Chondrocyte (in vitro differentiated cells): ENCODE measurements around the gene TRIM67. TPM values are rescaled to one million over a fixed set of nuclear protein-coding genes. Genes with fewer than 3 reads are reported as not detected.
A peak's percentile ranks its signal among the peaks of the same experiment; 100 is the strongest.

Experiments used
- DNase-seq: peaks from one replicate; pipeline ENCODE4 v3.0.0; 2021; ENCODE audit warnings: mixed read lengths, low spot score
- H3K27ac Mint-ChIP-seq: one replicate; pipeline ENCODE4 v1.8.0; 2021; ENCODE audit warnings: mild to moderate bottlenecking, moderate library complexity, mixed read lengths; ENCODE audit not compliant: unreplicated experiment
- H3K27me3 Mint-ChIP-seq: 2 replicates; pipeline ENCODE4 v1.8.0; 2021; ENCODE audit warnings: low read depth, mixed read lengths
- H3K36me3 Mint-ChIP-seq: 2 replicates; pipeline ENCODE4 v1.8.0; 2021; ENCODE audit warnings: low read depth, mixed read lengths
- H3K4me1 Mint-ChIP-seq: 2 replicates; pipeline ENCODE4 v1.8.0; 2021; ENCODE audit warnings: low read depth, mild to moderate bottlenecking, mixed read lengths
- H3K4me3 Mint-ChIP-seq: one replicate; pipeline ENCODE4 v1.8.0; 2021; ENCODE audit warnings: mild to moderate bottlenecking, moderate library complexity, mixed read lengths; ENCODE audit not compliant: unreplicated experiment
- H3K9me3 Mint-ChIP-seq: 2 replicates; pipeline ENCODE4 v1.8.0; 2021; ENCODE audit warnings: low read depth, mixed read lengths
- total RNA-seq: library from RNA; stranded (reverse); gene quantifications from 3 replicates; pipeline ENCODE4 v1.2.1, GENCODE V29; 2021
- TF ChIP-seq, protein P1 (sequence below): fragments of 200-600 bp; sonication (generic); IDR thresholded peaks from 2 replicates; pipeline ENCODE4 v1.5.0; 2021; ENCODE audit warnings: antibody characterized with exemption, mild to moderate bottlenecking, moderate library complexity

TRIM67 gene
- total RNA-seq, 1 donor from 2014 or later: 1.2 TPM

DNA sequence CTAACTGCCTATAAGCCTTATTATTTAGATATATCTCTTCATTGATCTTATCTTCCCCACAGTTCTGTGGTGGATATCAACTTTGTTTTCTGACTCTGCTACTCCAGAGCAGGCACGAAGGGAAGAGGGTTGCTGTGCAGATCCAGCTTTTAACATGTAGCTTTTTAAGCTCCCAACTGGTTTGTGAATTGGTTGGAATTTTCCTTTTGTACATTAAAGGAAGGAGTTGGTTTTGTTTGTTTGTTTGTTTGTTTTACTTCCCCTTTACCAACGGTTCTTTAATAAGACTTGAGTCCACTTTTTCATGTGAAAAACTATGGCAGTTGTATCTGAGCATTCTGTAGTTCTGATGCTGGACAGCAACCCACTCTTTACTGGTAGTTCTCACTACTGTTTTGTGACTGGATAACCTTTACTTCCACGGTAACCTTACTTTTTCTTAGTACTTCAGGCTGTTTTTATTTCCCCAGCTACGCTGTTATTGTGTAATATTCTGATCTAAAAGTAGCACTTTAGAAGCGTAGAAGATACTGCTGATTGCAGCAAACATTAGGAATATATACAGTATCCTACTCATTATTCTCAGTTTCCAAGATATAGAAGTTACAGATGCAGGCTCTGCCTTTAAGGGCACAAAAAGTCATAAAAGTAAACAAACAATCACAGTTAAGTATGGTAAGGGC, 80.8 kb downstream of the TRIM67 start:
- peaks cover 8% of the 10 kb centered on the region for H3K36me3 Mint-ChIP-seq
- no peaks in the 10 kb centered on the region for H3K27me3 Mint-ChIP-seq
- H3K9me3 Mint-ChIP-seq: no peaks in the 10 kb centered on the region
- H3K4me1 Mint-ChIP-seq: peaks cover 40% of the 10 kb centered on the region
- TF ChIP-seq, protein P1, sequence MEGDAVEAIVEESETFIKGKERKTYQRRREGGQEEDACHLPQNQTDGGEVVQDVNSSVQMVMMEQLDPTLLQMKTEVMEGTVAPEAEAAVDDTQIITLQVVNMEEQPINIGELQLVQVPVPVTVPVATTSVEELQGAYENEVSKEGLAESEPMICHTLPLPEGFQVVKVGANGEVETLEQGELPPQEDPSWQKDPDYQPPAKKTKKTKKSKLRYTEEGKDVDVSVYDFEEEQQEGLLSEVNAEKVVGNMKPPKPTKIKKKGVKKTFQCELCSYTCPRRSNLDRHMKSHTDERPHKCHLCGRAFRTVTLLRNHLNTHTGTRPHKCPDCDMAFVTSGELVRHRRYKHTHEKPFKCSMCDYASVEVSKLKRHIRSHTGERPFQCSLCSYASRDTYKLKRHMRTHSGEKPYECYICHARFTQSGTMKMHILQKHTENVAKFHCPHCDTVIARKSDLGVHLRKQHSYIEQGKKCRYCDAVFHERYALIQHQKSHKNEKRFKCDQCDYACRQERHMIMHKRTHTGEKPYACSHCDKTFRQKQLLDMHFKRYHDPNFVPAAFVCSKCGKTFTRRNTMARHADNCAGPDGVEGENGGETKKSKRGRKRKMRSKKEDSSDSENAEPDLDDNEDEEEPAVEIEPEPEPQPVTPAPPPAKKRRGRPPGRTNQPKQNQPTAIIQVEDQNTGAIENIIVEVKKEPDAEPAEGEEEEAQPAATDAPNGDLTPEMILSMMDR: no peak
- H3K27ac Mint-ChIP-seq: peak overlapping the region; percentile 55
- no peak for DNase-seq
- peak overlapping the region; percentile 93 for H3K4me3 Mint-ChIP-seq

DNA sequence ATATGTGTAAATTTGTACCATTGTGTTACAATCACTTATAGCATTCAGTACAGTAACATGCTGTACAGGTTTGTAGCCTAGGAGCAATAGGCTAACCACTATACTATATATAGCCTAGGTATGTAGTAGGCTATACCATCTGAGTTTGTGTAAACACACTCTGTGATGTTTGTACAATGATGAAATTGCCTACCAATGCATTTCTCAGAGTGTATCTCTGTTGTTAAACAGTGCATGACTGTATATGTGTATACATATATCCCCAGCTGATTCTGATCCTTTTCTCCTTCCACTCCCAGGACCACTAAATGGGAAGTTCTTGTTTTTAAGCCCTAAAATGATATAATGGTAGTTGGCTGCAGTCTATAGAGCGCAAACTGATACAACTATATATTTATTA, 86.9 kb downstream of the TRIM67 start:
- DNase-seq: no peak
- TF ChIP-seq, protein P1: no peak
- H3K36me3 Mint-ChIP-seq: peaks cover 15% of the 10 kb centered on the region
- H3K4me1 Mint-ChIP-seq: peaks cover 10% of the 10 kb centered on the region
- no peaks in the 10 kb centered on the region for H3K9me3 Mint-ChIP-seq
- H3K4me3 Mint-ChIP-seq: no peak overlapping the region
- no peak overlapping the region for H3K27ac Mint-ChIP-seq
- H3K27me3 Mint-ChIP-seq: no peaks in the 10 kb centered on the region

DNA sequence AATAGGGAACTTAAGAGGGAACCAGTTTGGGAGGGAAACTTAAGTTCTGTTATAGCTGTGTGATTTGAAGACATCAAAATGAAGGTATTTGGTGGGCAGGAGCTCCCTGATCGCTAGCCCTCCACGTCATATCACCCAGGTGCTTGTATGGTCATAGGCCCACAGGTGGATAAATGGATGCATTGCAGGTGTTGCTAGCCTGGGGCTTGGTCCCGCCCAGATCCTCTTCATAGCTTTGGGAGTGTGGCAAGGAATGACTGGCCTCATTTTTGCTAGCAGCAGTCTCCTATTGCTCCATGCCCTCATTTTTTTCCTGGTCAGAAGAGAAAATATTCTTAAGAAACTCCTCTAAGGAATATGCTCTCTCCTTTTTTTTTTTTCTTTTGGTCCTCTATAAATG, 90.5 kb downstream of the TRIM67 start:
- TF ChIP-seq, protein P1: no peak
- Mint-ChIP-seq H3K27ac (no peak overlapping the region), H3K4me3 (no peak overlapping the region), H3K9me3 (peaks cover 10% of the 10 kb centered on the region), H3K36me3 (peaks cover 39% of the 10 kb centered on the region), H3K27me3 (no peaks in the 10 kb centered on the region), H3K4me1 (peaks cover 4% of the 10 kb centered on the region)
- DNase-seq: no peak

DNA sequence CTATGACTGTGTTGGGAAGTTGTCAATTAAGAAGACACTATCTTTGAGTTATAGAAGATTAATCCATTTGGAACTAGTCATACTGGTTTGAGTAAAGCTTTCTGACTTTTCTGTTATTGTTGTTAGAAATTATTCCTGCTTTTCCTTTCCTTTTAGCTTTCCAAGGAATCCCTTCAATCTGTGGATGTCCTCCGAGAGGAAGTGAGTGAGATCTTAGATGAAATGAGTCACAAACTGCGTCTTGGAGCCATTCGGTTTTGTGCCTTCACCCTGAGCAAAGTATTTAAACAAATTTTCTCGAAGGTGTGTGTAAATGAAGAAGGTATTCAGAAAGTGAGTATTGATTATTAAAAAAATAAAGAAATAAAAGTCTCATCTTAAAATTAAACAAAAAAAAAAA, 98.5 kb downstream of the TRIM67 start:
- no peak overlapping the region for H3K4me3 Mint-ChIP-seq
- no peak for DNase-seq
- no peak overlapping the region for H3K27ac Mint-ChIP-seq
- H3K4me1 Mint-ChIP-seq: no peaks in the 10 kb centered on the region
- no peaks in the 10 kb centered on the region for H3K27me3 Mint-ChIP-seq
- TF ChIP-seq, protein P1: no peak
- H3K9me3 Mint-ChIP-seq: peaks cover 24% of the 10 kb centered on the region
- H3K36me3 Mint-ChIP-seq: peaks cover 66% of the 10 kb centered on the region

DNA sequence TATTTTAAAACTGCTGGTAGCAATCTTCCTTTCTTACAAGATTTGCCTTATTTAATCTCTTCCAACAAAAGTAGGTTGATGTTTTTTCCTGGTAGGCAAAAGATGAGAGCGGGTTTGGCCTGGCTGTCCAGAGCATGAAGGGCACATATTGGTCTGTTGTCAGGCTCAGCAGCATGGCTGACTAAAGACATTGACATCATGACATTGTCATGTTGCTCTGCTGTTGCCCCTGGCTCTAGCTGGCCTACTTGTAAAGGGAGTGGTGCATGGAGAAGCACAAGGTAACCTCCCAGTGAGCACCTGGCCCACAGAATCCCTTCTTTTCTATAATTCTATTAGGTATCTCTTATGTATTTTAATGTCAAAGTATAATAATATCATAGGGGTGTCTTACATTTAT, 102.8 kb downstream of the TRIM67 start:
- TF ChIP-seq, protein P1: no peak
- Mint-ChIP-seq H3K9me3 (peaks cover 3% of the 10 kb centered on the region), H3K27me3 (no peaks in the 10 kb centered on the region), H3K4me1 (no peaks in the 10 kb centered on the region), H3K36me3 (peaks cover 60% of the 10 kb centered on the region), H3K27ac (no peak overlapping the region), H3K4me3 (no peak overlapping the region)
- no peak for DNase-seq
